ENCODE results near the gene PRR18.
A peak's percentile ranks its signal among the peaks of the same experiment; 100 is the strongest.
"Not testable (repeated sequence)": the region's sequence is repeated elsewhere in the genome, so short reads cannot be mapped to it uniquely, and the experiment has no call there.

The PRR18 gene

GRCh38 chr6:166308033-166308768 is at the start of gene PRR18:
Gene PRR18, minus strand, starts transcription at chr6:166308392. Its CDS starts 250 bp downstream, at chr6:166308142.
- no peak for DNase-seq (ENCODE audit: low read depth)

GRCh38 chr6:166355552-166355951 is 47.4 kb upstream of the PRR18 start:
- DNase-seq (ENCODE audit: low read depth), result no peak

- no peak for DNase-seq (ENCODE audit: low read depth)
Observed at GRCh38 chr6:166354965-166355364, 46.8 kb upstream of the PRR18 start.

DNA sequence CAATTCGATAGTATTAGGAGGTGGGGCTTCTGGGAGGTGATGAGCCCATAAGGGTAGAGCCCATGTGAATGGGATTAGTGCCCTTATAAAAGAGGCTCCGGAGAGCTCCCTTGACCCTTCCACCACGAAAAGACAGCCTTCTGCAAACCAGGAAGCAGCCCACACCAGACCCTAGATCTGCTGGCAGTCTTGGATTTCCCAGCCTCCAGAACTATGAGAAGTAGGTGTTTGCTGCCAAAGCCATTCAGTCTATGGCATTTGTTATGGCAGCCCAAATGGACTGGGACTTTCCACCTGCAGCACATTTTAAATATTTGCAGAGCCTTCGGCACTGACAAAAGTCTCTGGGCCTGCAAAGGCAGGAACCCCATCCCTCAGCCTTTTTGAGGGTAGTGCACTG is 46.0 kb upstream of the PRR18 start:
- DNase-seq (ENCODE audit: low read depth), result no peak

- no peak for DNase-seq (ENCODE audit: low read depth)
Observed at GRCh38 chr6:166353507-166353906, 45.3 kb upstream of the PRR18 start.

GRCh38 chr6:166352923-166353322 is 44.7 kb upstream of the PRR18 start:
- no peak for DNase-seq (ENCODE audit: low read depth)

DNA sequence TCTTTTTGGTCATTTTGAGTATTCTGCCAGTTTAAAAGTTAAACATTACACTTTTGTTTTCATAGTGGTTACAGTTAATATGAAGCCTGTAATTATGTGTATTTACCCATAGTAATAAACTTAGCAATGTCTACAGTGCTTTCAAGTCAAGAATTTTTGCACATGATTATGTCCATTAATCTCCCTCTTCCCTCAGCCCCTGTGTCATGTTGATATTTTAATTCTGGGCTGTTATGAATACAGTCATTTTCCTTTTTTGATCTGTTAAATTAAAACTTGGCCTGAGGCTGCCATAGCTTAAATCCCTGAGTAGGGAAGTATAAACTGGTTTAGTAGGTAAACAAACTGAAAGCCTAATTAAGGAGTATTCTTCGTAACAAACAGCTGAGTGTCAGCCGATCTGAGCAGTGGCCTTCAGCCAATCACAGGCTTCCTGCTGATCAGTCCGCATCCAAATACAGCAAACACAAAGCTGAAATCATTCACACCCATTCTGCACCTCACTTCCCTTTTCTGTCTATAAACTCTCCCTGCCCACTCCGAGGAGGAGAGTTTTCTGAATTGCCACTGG is 43.6 kb upstream of the PRR18 start:
- DNase-seq (ENCODE audit: low read depth), result no peak

DNA sequence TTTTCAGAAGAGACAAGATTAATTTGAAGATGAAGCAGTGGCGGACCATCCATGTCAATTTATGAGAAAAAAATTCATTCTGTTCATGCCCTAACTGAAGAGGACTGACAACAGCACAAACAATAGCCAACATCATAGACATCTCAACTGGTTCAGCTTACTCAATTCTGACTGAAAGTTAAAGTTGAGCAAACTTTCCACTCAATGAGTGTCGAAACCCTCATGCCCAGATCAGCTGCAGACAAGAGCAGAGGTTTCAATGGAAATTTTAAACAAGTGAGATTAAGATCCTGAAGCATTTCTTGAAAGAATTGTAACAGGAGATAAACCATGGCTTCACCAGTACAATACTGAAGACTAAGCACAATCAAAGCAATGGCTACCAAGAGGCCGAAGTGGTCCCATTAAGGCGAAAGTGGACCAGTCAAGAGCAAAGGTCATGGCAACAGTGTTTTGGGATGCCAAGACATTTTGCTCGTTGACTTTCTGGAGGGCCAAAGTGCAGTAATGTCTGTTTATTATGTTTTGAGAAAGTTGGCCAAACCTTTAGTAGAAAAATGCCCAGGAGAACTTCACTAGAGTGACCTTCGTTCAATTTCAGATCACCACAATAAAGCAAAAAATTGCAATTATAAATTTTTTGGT is 40.2 kb upstream of the PRR18 start:
- DNase-seq (ENCODE audit: low read depth), result no peak

GRCh38 chr6:166346965-166347364 is 38.8 kb upstream of the PRR18 start:
- DNase-seq (ENCODE audit: low read depth), result no peak

GRCh38 chr6:166346449-166346848 is 38.3 kb upstream of the PRR18 start:
- DNase-seq (ENCODE audit: low read depth), result no peak

DNA sequence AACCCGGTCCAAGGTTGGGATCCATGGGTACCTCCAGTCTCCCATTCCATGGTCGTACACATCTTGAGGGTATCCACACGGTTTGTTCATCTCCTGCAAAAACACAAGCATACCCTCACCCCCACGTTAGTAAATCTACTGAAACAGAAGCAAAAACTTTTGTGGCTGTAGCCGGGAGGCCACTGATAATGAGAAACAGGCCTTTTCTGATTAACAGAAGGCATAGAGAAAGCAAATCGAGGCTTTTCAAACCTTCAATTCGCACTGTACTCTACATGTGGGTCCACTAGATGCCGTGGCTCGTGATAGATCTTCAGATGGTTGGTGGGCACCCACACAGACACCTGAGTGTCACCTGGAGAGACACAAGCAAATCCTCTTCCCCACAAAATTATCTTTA is 37.5 kb upstream of the PRR18 start:
- DNase-seq (ENCODE audit: low read depth), result not testable (repeated sequence)

DNA sequence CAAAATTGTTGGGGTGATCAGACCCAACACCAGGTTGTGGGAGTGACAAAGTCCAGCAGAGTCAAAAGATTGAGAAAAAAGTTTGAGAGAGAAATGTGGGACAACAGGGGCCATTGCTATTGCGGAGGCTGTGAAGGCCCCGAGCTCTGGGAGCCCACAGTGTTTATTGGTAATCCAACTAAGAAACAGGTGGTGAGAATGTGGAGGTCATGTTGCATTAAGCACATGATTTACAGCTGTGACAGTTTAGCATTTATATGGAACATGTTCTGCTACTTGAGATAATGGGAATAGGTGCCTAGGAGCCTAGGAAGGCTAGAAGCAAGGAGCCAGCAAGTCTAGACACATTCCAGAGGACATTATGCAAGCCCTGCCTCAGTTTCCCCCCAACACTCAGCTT is 36.7 kb upstream of the PRR18 start:
- DNase-seq (ENCODE audit: low read depth), result not testable (repeated sequence)

- no peak for DNase-seq (ENCODE audit: low read depth)
Observed at GRCh38 chr6:166344240-166344639, 36.0 kb upstream of the PRR18 start.

DNA sequence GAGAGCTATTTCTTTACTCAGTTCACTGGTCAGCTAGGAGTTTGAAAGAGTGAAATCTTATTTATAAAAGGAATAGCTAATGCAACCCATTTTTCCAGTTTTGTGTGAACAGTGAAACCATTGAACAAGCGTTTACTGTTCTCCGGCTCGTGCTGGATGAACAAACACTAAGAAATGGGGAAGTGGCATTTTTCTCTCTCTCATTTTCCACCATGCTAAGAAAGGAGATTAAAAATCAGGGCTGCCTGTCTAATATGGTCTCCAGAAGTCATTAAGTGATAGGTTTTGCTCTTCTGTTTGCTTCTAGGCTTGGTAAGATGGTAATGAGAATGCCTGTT is 34.9 kb upstream of the PRR18 start:
- no peak for DNase-seq (ENCODE audit: low read depth)

- DNase-seq (ENCODE audit: low read depth), result peak; percentile 60
Observed at GRCh38 chr6:166342349-166343149, 34.4 kb upstream of the PRR18 start, which contains the start of gene SFT2D1. Gene SFT2D1, minus strand, starts transcription at chr6:166342545. Its CDS starts 64 bp downstream, at chr6:166342481.

GRCh38 chr6:166341977-166342348 is 33.8 kb upstream of the PRR18 start:
- DNase-seq (ENCODE audit: low read depth), result no peak

GRCh38 chr6:166341464-166341863 is 33.3 kb upstream of the PRR18 start:
- no peak for DNase-seq (ENCODE audit: low read depth)

DNA sequence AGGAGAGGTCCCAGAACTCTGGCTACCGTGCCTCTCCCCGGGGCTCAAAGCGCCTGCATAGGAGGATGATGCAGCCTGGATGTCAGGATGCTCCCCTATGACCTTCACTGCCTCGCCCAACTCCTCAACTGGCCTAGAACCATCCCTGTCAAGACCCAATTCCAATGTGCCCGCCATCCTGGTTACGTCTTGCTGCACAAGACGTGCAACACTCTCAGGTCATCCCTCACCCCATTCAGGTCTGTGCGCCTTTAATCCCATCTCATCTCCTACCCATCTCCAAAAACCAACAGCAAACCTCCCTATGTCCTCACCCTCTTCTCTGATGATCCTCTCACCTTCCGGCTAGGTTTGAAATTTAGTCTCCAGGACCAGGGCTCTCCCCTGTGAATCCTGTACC is 30.7 kb upstream of the PRR18 start:
- DNase-seq (ENCODE audit: low read depth), result no peak

DNA sequence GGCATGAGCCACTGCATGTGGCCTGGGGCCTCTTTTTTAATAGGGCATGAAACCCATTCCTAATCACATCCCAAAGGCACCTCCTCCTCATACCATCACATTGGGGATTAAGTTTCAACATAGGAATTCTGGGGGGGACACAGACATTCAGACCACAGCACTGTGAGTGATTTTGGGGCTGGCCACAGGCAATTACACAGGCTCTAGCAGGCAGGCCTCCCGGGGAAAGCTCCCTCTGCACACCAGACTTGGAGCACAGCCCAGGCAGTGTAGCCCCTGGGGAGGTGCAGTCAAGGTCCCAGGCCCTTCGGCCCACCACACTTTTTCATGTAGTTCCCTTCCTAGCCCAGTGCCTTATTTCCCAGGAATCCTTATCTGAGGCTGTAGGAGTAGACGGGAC is 28.7 kb upstream of the PRR18 start:
- no peak for DNase-seq (ENCODE audit: low read depth)

DNA sequence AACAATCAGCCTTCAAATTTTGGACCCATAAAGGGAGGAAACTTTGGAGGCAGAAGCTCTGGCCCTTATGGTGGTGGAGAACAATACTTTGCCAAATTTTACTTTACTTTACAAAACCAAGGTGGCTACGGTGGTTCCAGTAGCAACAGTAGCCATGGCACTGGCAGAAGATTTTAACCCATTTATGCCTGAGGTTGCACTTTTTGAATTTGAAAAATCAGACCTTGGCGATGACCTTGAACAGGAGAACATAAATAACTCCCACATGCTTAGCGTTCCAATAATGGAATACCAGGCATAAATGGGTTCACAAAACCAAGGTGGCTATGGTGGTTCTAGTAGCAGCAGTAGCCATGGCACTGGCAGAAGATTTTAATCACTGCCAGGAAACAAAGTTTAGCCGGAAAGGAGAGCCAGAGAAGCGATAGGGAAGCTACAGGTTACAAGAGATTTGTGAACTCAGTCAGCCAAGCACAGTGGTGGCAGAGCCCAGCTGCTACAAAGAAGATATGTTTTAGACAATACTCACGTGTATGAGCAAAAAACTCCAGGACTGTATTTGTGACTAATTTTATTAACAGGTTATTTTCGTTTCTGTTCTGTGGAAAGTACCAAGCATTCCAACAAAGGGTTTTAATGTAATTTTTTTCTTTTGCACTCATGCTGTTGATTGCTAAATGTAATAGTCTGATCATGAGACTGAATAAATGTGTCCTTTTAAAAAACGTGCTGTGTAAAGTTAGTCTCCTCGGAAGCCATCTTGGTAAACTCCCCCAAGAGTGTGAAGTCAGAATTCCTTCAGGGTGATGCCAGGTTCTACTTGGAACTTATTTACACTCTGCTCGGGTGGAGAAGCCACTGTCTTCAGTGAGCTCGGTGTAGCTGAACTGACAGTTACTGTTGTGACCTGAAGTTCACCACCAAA is 27.4 kb upstream of the PRR18 start:
- DNase-seq (ENCODE audit: low read depth), result no peak

DNA sequence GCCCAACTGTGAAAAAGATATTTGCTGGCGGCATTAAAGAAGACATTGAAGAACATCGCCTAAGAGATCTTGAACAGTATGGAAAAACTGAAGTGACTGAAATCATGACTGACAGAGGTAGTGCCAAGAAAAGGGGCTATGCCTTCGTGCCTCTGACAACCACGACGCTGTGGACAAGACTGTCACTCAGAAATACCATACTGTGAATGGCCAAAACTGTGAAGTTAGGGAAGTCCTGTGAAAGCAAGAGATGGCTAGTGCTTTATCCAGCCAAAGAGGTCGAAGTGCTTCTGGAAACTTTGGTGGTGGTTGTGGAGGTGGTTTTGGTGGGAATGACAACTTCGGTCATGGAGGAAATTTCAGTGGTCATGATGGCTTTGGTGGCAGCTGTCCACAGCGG is 26.7 kb upstream of the PRR18 start:
- no peak for DNase-seq (ENCODE audit: low read depth)

Data from HS-27A (cell line).